Stimulated activated naive B cell treated with anti-CD40 and anti-IgM and Interleukin-4, amounts not matched to agents 10 μg/mL and 1 μg/mL and 100 μg/mL, for 72 hours (primary cell): ENCODE measurements around the gene SCFD2.

Source experiments
- ATAC-seq, 2 donors: fragments of 150-1000 bp; cut with Tn5 transposase; replicated peaks; 2 replicates each; pipeline ENCODE4 v1.10.0; 2021; ENCODE audit warnings: moderate library complexity in 1 of 2
- DNase-seq: peaks from one replicate; pipeline ENCODE4 v3.0.0; 2021
- H3K27ac Mint-ChIP-seq: one replicate; pipeline ENCODE4 v1.8.0; 2022; ENCODE audit warnings: mild to moderate bottlenecking, mixed read lengths
- H3K27me3 Mint-ChIP-seq, 2 donors: one replicate each; pipeline ENCODE4 v1.8.0; 2022; ENCODE audit warnings: mixed read lengths in 2 of 2
- H3K36me3 Mint-ChIP-seq, 2 donors: one replicate each; pipeline ENCODE4 v1.8.0; 2022; ENCODE audit warnings: mixed read lengths in 2 of 2, mild to moderate bottlenecking in 1 of 2
- H3K4me1 Mint-ChIP-seq, 2 donors: one replicate each; pipeline ENCODE4 v1.8.0; 2022; ENCODE audit warnings: mixed read lengths in 2 of 2, mild to moderate bottlenecking in 1 of 2
- H3K4me3 Mint-ChIP-seq, 2 donors: one replicate each; pipeline ENCODE4 v1.8.0; 2022; ENCODE audit warnings: mild to moderate bottlenecking in 2 of 2, mixed read lengths in 2 of 2, moderate library complexity in 1 of 2
- H3K9me3 Mint-ChIP-seq, 2 donors: one replicate each; pipeline ENCODE4 v1.8.0; 2022; ENCODE audit warnings: mixed read lengths in 2 of 2, mild to moderate bottlenecking in 1 of 2

Gene SCFD2

GRCh38 chr4:52937829-52938228 lies 428.0 kb downstream of the SCFD2 start:
- no peaks in the 10 kb centered on the region for H3K4me1 Mint-ChIP-seq
- H3K27ac Mint-ChIP-seq, result no peak overlapping the region
- no peaks in the 10 kb centered on the region for H3K27me3 Mint-ChIP-seq

GRCh38 chr4:52936729-52937128 lies 429.1 kb downstream of the SCFD2 start:
- peaks cover 22 to 37% of the 10 kb centered on the region in 2 donors for H3K36me3 Mint-ChIP-seq
- no peaks in the 10 kb centered on the region for H3K4me1 Mint-ChIP-seq
- H3K9me3 Mint-ChIP-seq, result no peaks in the 10 kb centered on the region
- no peak overlapping the region for H3K27ac Mint-ChIP-seq
- no peaks in the 10 kb centered on the region for H3K27me3 Mint-ChIP-seq
- DNase-seq (no peak), ATAC-seq (no peak)
- no peak overlapping the region for H3K4me3 Mint-ChIP-seq

More at GRCh38 chr4:52937829-52938228, 428.0 kb downstream of the SCFD2 start:
- no peak for ATAC-seq
- H3K4me3 Mint-ChIP-seq, result no peak overlapping the region
- no peaks in the 10 kb centered on the region for H3K9me3 Mint-ChIP-seq
- DNase-seq, result no peak
- H3K36me3 Mint-ChIP-seq, result peaks cover 19 to 35% of the 10 kb centered on the region in 2 donors

- Mint-ChIP-seq H3K4me3 (no peak overlapping the region), H3K4me1 (no peaks in the 10 kb centered on the region), H3K27ac (no peak overlapping the region), H3K27me3 (no peaks in the 10 kb centered on the region), H3K36me3 (peaks cover 28 to 44% of the 10 kb centered on the region in 2 donors), H3K9me3 (no peaks in the 10 kb centered on the region)
- DNase-seq, result no peak
- no peak for ATAC-seq
Measured at GRCh38 chr4:52935317-52935716, 430.5 kb downstream of the SCFD2 start.

GRCh38 chr4:52933738-52934137 lies 432.1 kb downstream of the SCFD2 start:
- no peak for DNase-seq
- Mint-ChIP-seq H3K4me3 (no peak overlapping the region), H3K4me1 (no peaks in the 10 kb centered on the region), H3K27me3 (no peaks in the 10 kb centered on the region), H3K9me3 (no peaks in the 10 kb centered on the region), H3K36me3 (peaks cover 34 to 51% of the 10 kb centered on the region in 2 donors), H3K27ac (no peak overlapping the region)
- ATAC-seq, result no peak

- no peaks in the 10 kb centered on the region for H3K27me3 Mint-ChIP-seq
- peaks cover 34 to 54% of the 10 kb centered on the region in 2 donors for H3K36me3 Mint-ChIP-seq
- DNase-seq (no peak), ATAC-seq (no peak)
- H3K4me1 Mint-ChIP-seq, result no peaks in the 10 kb centered on the region
- no peak overlapping the region for H3K27ac Mint-ChIP-seq
- H3K9me3 Mint-ChIP-seq, result no peaks in the 10 kb centered on the region
- H3K4me3 Mint-ChIP-seq, result no peak overlapping the region
Measured at GRCh38 chr4:52932591-52933470, 433.0 kb downstream of the SCFD2 start.

GRCh38 chr4:52931243-52931642 lies 434.6 kb downstream of the SCFD2 start:
- ATAC-seq (no peak), DNase-seq (no peak)
- H3K27ac Mint-ChIP-seq, result no peak overlapping the region
- H3K9me3 Mint-ChIP-seq, result no peaks in the 10 kb centered on the region
- no peaks in the 10 kb centered on the region for H3K4me1 Mint-ChIP-seq
- peaks cover 28 to 45% of the 10 kb centered on the region in 2 donors for H3K36me3 Mint-ChIP-seq
- H3K27me3 Mint-ChIP-seq, result no peaks in the 10 kb centered on the region
- no peak overlapping the region for H3K4me3 Mint-ChIP-seq

GRCh38 chr4:52926196-52926974 lies 439.5 kb downstream of the SCFD2 start:
- no peak for ATAC-seq
- no peak overlapping the region for H3K4me3 Mint-ChIP-seq
- H3K9me3 Mint-ChIP-seq, result no peaks in the 10 kb centered on the region
- H3K27ac Mint-ChIP-seq, result no peak overlapping the region
- no peak for DNase-seq
- no peaks in the 10 kb centered on the region for H3K27me3 Mint-ChIP-seq
- H3K36me3 Mint-ChIP-seq, result peaks cover 15 to 30% of the 10 kb centered on the region in 2 donors
- peaks cover 0 to 2% of the 10 kb centered on the region in 2 donors for H3K4me1 Mint-ChIP-seq

- H3K36me3 Mint-ChIP-seq, result peaks cover 15 to 28% of the 10 kb centered on the region in 2 donors
- ATAC-seq, result peak; percentile 58 to 63
- H3K9me3 Mint-ChIP-seq, result no peaks in the 10 kb centered on the region
- no peak for DNase-seq
- H3K4me3 Mint-ChIP-seq, result no peak overlapping the region
- peaks cover 0 to 2% of the 10 kb centered on the region in 2 donors for H3K4me1 Mint-ChIP-seq
- H3K27me3 Mint-ChIP-seq, result no peaks in the 10 kb centered on the region
- H3K27ac Mint-ChIP-seq, result no peak overlapping the region
Measured at GRCh38 chr4:52925531-52925968, 440.3 kb downstream of the SCFD2 start.

GRCh38 chr4:52919461-52919860 lies 446.4 kb downstream of the SCFD2 start:
- H3K36me3 Mint-ChIP-seq, result peaks cover 14 to 24% of the 10 kb centered on the region in 2 donors

GRCh38 chr4:52917817-52918216 lies 448.0 kb downstream of the SCFD2 start:
- H3K4me1 Mint-ChIP-seq, result peaks cover 0 to 2% of the 10 kb centered on the region in 2 donors
- peaks cover 14 to 24% of the 10 kb centered on the region in 2 donors for H3K36me3 Mint-ChIP-seq
- DNase-seq (no peak), ATAC-seq (no peak)
- no peaks in the 10 kb centered on the region for H3K27me3 Mint-ChIP-seq
- H3K4me3 Mint-ChIP-seq, result no peak overlapping the region
- no peak overlapping the region for H3K27ac Mint-ChIP-seq
- no peaks in the 10 kb centered on the region for H3K9me3 Mint-ChIP-seq

More at GRCh38 chr4:52919461-52919860, 446.4 kb downstream of the SCFD2 start:
- Mint-ChIP-seq H3K27me3 (no peaks in the 10 kb centered on the region), H3K4me3 (no peak overlapping the region), H3K27ac (no peak overlapping the region), H3K4me1 (no peaks in the 10 kb centered on the region), H3K9me3 (no peaks in the 10 kb centered on the region)
- DNase-seq (no peak), ATAC-seq (no peak)

GRCh38 chr4:52915730-52916300 lies 450.0 kb downstream of the SCFD2 start:
- H3K4me3 Mint-ChIP-seq, result no peak overlapping the region
- ATAC-seq (no peak), DNase-seq (no peak)
- H3K9me3 Mint-ChIP-seq, result no peaks in the 10 kb centered on the region
- H3K27ac Mint-ChIP-seq, result no peak overlapping the region
- peaks cover 16 to 26% of the 10 kb centered on the region in 2 donors for H3K36me3 Mint-ChIP-seq
- H3K4me1 Mint-ChIP-seq, result peaks cover 3 to 4% of the 10 kb centered on the region in 2 donors
- no peaks in the 10 kb centered on the region for H3K27me3 Mint-ChIP-seq

- DNase-seq (no peak), ATAC-seq (no peak)
- H3K9me3 Mint-ChIP-seq, result no peaks in the 10 kb centered on the region
- no peaks in the 10 kb centered on the region for H3K27me3 Mint-ChIP-seq
- peaks cover 3 to 4% of the 10 kb centered on the region in 2 donors for H3K4me1 Mint-ChIP-seq
- no peak overlapping the region for H3K4me3 Mint-ChIP-seq
- no peak overlapping the region for H3K27ac Mint-ChIP-seq
- peaks cover 14 to 22% of the 10 kb centered on the region in 2 donors for H3K36me3 Mint-ChIP-seq
Measured at GRCh38 chr4:52915191-52915590, 450.7 kb downstream of the SCFD2 start.

- H3K36me3 Mint-ChIP-seq, result peaks cover 11 to 16% of the 10 kb centered on the region in 2 donors
- H3K4me3 Mint-ChIP-seq, result no peak overlapping the region
- ATAC-seq, result no peak
- no peaks in the 10 kb centered on the region for H3K9me3 Mint-ChIP-seq
- DNase-seq, result no peak
- H3K4me1 Mint-ChIP-seq, result peaks cover 3 to 4% of the 10 kb centered on the region in 2 donors
- no peak overlapping the region for H3K27ac Mint-ChIP-seq
- no peaks in the 10 kb centered on the region for H3K27me3 Mint-ChIP-seq
Measured at GRCh38 chr4:52914051-52914605, 451.7 kb downstream of the SCFD2 start.

GRCh38 chr4:52912608-52913007 lies 453.3 kb downstream of the SCFD2 start:
- DNase-seq, result no peak
- H3K9me3 Mint-ChIP-seq, result no peaks in the 10 kb centered on the region
- H3K27me3 Mint-ChIP-seq, result no peaks in the 10 kb centered on the region
- peaks cover 3 to 4% of the 10 kb centered on the region in 2 donors for H3K4me1 Mint-ChIP-seq
- H3K4me3 Mint-ChIP-seq, result no peak overlapping the region
- peak overlapping the region; percentile 20 for H3K27ac Mint-ChIP-seq
- H3K36me3 Mint-ChIP-seq, result peaks cover 14 to 20% of the 10 kb centered on the region in 2 donors
- no peak for ATAC-seq
